IPS DF 4.7 (cell line): ENCODE measurements around the gene BPTF.
"Not testable (repeated sequence)": the region's sequence is repeated elsewhere in the genome, so short reads cannot be mapped to it uniquely, and the experiment has no call there.

Source experiments
- DNase-seq: peaks from one replicate; pipeline ENCODE4 v3.0.0-alpha.2; 2013; ENCODE audit warnings: low spot score; ENCODE audit errors: extremely low read depth

The BPTF gene

GRCh38 chr17:68004201-68004600, 178.9 kb downstream of the BPTF start:
- no peak for DNase-seq

GRCh38 chr17:68006797-68007196, 181.5 kb downstream of the BPTF start:
- DNase-seq, result no peak

- DNase-seq, result no peak
These were observed 185.9 kb downstream of the BPTF start for GRCh38 chr17:68011199-68011665.

GRCh38 chr17:68013385-68013784, 188.1 kb downstream of the BPTF start:
- DNase-seq, result no peak

- no peak for DNase-seq
These were observed 189.9 kb downstream of the BPTF start for GRCh38 chr17:68015081-68015723.

GRCh38 chr17:68016838-68017237, 191.5 kb downstream of the BPTF start:
- no peak for DNase-seq

- not testable (repeated sequence) for DNase-seq
These were observed 193.2 kb downstream of the BPTF start for GRCh38 chr17:68018493-68018892.

GRCh38 chr17:68019336-68019674, 194.0 kb downstream of the BPTF start:
- no peak for DNase-seq

GRCh38 chr17:68019675-68020408, 194.5 kb downstream of the BPTF start:
- DNase-seq, result peak; percentile 94

- no peak for DNase-seq
These were observed 195.1 kb downstream of the BPTF start for GRCh38 chr17:68020409-68020756.

GRCh38 chr17:68020791-68021190, 195.5 kb downstream of the BPTF start:
- DNase-seq, result not testable (repeated sequence)

GRCh38 chr17:68021963-68022362, 196.7 kb downstream of the BPTF start:
- no peak for DNase-seq

GRCh38 chr17:68022547-68022946, 197.2 kb downstream of the BPTF start:
- DNase-seq, result not testable (repeated sequence)

- DNase-seq, result no peak
These were observed 204.4 kb downstream of the BPTF start for GRCh38 chr17:68029512-68030215.
